OCI-LY1 (cell line): ENCODE data around the gene ACACA.

Experiments
- EZH2 ChIP-seq: fragments of 200-600 bp; sonication (generic), shearing (Covaris generic); IDR thresholded peaks from 2 replicates; pipeline ENCODE4 v1.8.0; 2017; ENCODE audit warnings: borderline replicate concordance, mixed run types, mild to moderate bottlenecking, antibody characterized with exemption, low read length, moderate library complexity, mixed read lengths
- TF ChIP-seq, protein P1 (sequence below): fragments of 200-600 bp; sonication (generic), shearing (Covaris generic); IDR thresholded peaks from 2 replicates; pipeline ENCODE4 v1.5.1; 2017; ENCODE audit warnings: mild to moderate bottlenecking, antibody characterized with exemption, low read length, moderate library complexity, mixed read lengths

DNA sequence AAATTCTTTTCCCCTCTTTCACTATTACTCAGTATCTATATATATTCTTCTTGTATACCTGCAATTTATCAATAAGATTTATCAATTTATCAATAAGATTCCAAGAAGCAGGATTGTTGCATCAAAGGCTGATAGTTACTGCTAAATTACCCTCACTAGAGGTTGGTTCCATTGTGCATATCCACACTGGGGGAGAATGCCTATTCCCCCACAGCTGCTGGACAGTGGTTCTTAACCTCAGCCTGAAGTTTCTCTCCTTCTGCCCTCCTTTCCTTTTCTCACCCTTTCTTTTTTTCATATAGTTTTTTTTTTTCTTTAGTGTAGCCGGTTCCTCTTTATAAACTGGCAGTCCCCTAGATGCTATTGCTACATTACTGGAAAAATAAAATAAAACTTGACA, 24.6 kb downstream of the ACACA start:
- TF ChIP-seq, protein P1, sequence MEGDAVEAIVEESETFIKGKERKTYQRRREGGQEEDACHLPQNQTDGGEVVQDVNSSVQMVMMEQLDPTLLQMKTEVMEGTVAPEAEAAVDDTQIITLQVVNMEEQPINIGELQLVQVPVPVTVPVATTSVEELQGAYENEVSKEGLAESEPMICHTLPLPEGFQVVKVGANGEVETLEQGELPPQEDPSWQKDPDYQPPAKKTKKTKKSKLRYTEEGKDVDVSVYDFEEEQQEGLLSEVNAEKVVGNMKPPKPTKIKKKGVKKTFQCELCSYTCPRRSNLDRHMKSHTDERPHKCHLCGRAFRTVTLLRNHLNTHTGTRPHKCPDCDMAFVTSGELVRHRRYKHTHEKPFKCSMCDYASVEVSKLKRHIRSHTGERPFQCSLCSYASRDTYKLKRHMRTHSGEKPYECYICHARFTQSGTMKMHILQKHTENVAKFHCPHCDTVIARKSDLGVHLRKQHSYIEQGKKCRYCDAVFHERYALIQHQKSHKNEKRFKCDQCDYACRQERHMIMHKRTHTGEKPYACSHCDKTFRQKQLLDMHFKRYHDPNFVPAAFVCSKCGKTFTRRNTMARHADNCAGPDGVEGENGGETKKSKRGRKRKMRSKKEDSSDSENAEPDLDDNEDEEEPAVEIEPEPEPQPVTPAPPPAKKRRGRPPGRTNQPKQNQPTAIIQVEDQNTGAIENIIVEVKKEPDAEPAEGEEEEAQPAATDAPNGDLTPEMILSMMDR, result no peak
- TF ChIP-seq EZH2, result no peak
